Right atrium auricular region (tissue), 2 donors: ENCODE measurements around the gene STK32B. TPM values are rescaled to one million over a fixed set of nuclear protein-coding genes. Genes with fewer than 3 reads are reported as not detected.

ENCODE experiments used
- DNase-seq: peaks from one replicate; pipeline ENCODE4 v3.0.0-alpha.2; 2019; ENCODE audit warnings: low spot score
- H3K27ac ChIP-seq, 2 donors: fragments of 200-600 bp; sonication (generic); 1 replicate in 1 of 2; 2 replicates in 1 of 2; pipeline ENCODE4 v1.5.1; 2016 to 2019
- H3K27me3 ChIP-seq, 2 donors: fragments of 200-600 bp; sonication (generic); one replicate each; pipeline versions ENCODE4 v1.5.1 to v1.6.0; 2017 to 2019
- H3K36me3 ChIP-seq: fragments of 200-600 bp; sonication (generic); one replicate; pipeline ENCODE4 v1.5.1; 2016
- H3K4me1 ChIP-seq, 2 donors: fragments of 200-600 bp; sonication (generic); one replicate each; pipeline versions ENCODE4 v1.5.1 to v1.6.0; 2017 to 2019
- H3K4me3 ChIP-seq, 2 donors: fragments of 200-600 bp; sonication (generic); 1 replicate in 1 of 2; 2 replicates in 1 of 2; pipeline ENCODE4 v1.5.1; 2017 to 2019; ENCODE audit warnings: mild to moderate bottlenecking in 1 of 2, moderate library complexity in 1 of 2
- H3K9me3 ChIP-seq, 2 donors: fragments of 200-600 bp; sonication (generic); one replicate each; pipeline ENCODE4 v1.5.1; 2019
- CTCF ChIP-seq, 2 donors: fragments of 200-600 bp; sonication (generic); IDR thresholded peaks; one replicate each; pipeline ENCODE4 v1.5.1; 2019; ENCODE audit warnings: antibody characterized with exemption in 2 of 2
- total RNA-seq, 2 donors: library from RNA; depleted of rRNA; stranded (reverse); fragments of >200 nt; gene quantifications; one replicate each; pipeline ENCODE4 v1.1.0, GENCODE V29; 2016

The STK32B gene
- total RNA-seq, 2 donors from 2014 or later, result 0.31 to 0.59 TPM

DNA sequence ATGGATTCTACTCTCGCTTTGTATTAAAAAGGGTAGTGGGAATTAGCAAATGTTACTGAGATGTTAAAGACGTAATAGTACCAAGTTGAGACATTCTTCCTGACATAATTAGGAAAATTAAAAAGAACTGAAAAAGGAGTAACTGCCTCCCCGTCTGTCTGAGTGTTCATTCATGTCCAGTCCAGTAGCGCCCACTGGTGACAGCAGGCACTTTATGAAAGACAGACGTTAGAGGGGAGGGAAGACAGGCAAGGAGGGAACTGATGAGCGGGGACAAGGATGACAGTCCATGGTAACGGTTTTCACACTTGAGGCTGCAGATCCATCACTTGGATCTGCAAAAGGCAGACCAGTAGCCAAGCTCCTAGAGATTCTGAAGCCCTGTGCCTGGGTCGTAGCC is 326.7 kb downstream of the STK32B start:
- TF ChIP-seq CTCF (IDR thresholded peaks at IDR 0.05), result peak in 1 of 2 donors; percentile 23
- Histone ChIP-seq H3K36me3 (no peaks in the 10 kb centered on the region), H3K9me3 (no peaks in the 10 kb centered on the region), H3K4me1 (no peaks in the 10 kb centered on the region), H3K27ac (no peak overlapping the region), H3K27me3 (no peaks in the 10 kb centered on the region), H3K4me3 (no peak overlapping the region)
- DNase-seq, result no peak

GRCh38 chr4:5379895-5380294 is 328.6 kb downstream of the STK32B start:
- H3K4me3 ChIP-seq, result no peak overlapping the region
- TF ChIP-seq CTCF (IDR thresholded peaks at IDR 0.05), result no peak
- H3K27me3 ChIP-seq, result no peaks in the 10 kb centered on the region
- H3K36me3 ChIP-seq, result no peaks in the 10 kb centered on the region
- no peaks in the 10 kb centered on the region for H3K4me1 ChIP-seq
- no peaks in the 10 kb centered on the region for H3K9me3 ChIP-seq
- H3K27ac ChIP-seq, result no peak overlapping the region
- DNase-seq, result no peak

- no peak for TF ChIP-seq CTCF (IDR thresholded peaks at IDR 0.05)
- no peak for DNase-seq
- H3K4me1 ChIP-seq, result peaks cover 0 to 6% of the 10 kb centered on the region in 2 donors
- no peaks in the 10 kb centered on the region for H3K9me3 ChIP-seq
- H3K36me3 ChIP-seq, result no peaks in the 10 kb centered on the region
- H3K27ac ChIP-seq, result no peak overlapping the region
- H3K27me3 ChIP-seq, result no peaks in the 10 kb centered on the region
- H3K4me3 ChIP-seq, result no peak overlapping the region
Observed at GRCh38 chr4:5381961-5382441, 330.7 kb downstream of the STK32B start.

DNA sequence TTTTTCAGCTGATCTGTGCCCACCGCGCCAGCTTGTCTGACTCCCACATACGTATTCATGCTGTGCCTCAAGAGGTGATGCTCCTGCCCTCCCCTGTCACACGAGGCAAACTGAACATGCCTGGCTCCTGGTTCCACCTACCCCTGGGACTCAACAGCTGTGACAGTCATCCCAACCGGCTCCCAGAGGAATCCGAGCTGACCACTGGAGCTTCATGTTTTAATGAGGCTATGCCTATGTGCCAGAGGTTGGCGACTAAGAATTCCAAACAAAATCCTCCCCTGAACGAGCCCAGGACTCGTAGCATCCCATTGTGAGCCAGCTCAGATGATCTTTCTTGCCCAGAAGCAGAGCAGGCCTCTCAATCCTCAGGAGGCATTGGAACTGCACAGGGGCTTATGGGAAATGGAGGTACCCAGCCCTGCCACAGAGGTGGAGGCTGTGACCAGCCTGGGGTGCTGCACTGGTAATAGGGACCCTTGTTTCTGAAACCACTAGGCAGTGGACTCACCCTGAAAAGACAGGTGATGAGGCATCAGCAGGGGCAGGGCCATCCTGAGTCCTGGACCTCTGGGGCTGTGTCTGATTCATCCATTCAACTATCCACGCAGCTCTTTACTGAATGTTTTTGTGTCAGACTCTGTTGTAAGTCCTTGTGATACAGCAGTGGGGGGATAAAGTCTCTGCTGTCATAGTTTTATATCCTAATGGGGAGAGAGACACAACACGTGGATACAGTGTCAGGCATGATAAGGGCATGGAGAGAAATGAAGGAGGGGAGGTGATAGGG is 332.1 kb downstream of the STK32B start:
- Histone ChIP-seq H3K4me1 (peaks cover 0 to 6% of the 10 kb centered on the region in 2 donors), H3K27ac (no peak overlapping the region), H3K9me3 (no peaks in the 10 kb centered on the region), H3K36me3 (no peaks in the 10 kb centered on the region), H3K4me3 (no peak overlapping the region), H3K27me3 (no peaks in the 10 kb centered on the region)
- DNase-seq, result no peak
- no peak for TF ChIP-seq CTCF (IDR thresholded peaks at IDR 0.05)

- Histone ChIP-seq H3K4me3 (no peak overlapping the region), H3K4me1 (peaks cover 0 to 6% of the 10 kb centered on the region in 2 donors), H3K36me3 (no peaks in the 10 kb centered on the region), H3K27ac (no peak overlapping the region), H3K27me3 (no peaks in the 10 kb centered on the region), H3K9me3 (no peaks in the 10 kb centered on the region)
- DNase-seq, result no peak
- no peak for TF ChIP-seq CTCF (IDR thresholded peaks at IDR 0.05)
Observed at GRCh38 chr4:5385741-5386311, 334.5 kb downstream of the STK32B start.
